IMR-90 (cell line): ENCODE results near the gene IQCK. TPM values are rescaled to one million over a fixed set of nuclear protein-coding genes. Genes with fewer than 3 reads are reported as not detected.

Experiments
- ATAC-seq: fragments of 200-7000 bp; cut with Tn5 transposase; 2 replicates; pipeline ENCODE4 v1.9.1; 2020; ENCODE audit warnings: low read depth, mild to moderate bottlenecking, moderate library complexity
- BruUV-seq: library from RNA; stranded (reverse); fragments of 400-500 nt; replicated peaks from 2 replicates; lab custom pipeline; 2021; lab: Mats Ljungman, UMichigan
- CTCF ChIA-PET: fragments of 300-600 bp; formaldehyde crosslinking; extraction: SDS; loops from one replicate; lab custom pipeline; 2021; ENCODE audit warnings: antibody characterized with exemption; lab: Yijun Ruan, JAX
- POLR2A ChIA-PET: fragments of 300-600 bp; sonication (Branson Sonifier 250); formaldehyde crosslinking; loops from one replicate; lab custom pipeline; 2022; ENCODE audit warnings: antibody characterized with exemption; ENCODE audit not compliant: unreplicated experiment; lab: Charles Lee
- DNase-seq: peaks from one replicate; pipeline ENCODE4 v3.0.0; 2013
- H2AFZ ChIP-seq: replicated peaks from 2 replicates; pipeline ENCODE3; 2013; ENCODE audit warnings: low read length, mild to moderate bottlenecking; ENCODE audit not compliant: poor library complexity
- H2AK5ac ChIP-seq: 2 replicates; pipeline ENCODE4 v1.6.1; 2013; ENCODE audit warnings: low read depth, low read length, inconsistent platforms
- H2AK9ac ChIP-seq: replicated peaks from 2 replicates; pipeline ENCODE3; 2013; ENCODE audit warnings: mild to moderate bottlenecking, low read depth, low read length, moderate library complexity; ENCODE audit not compliant: poor library complexity
- H2BK120ac ChIP-seq: 2 replicates; pipeline ENCODE4 v1.6.1; 2013; ENCODE audit warnings: low read depth, low read length, inconsistent platforms
- H2BK15ac ChIP-seq: 3 replicates; pipeline ENCODE4 v1.6.1; 2013; ENCODE audit warnings: low read depth, low read length, inconsistent platforms
- H2BK20ac ChIP-seq: 2 replicates; pipeline ENCODE4 v1.6.1; 2013; ENCODE audit warnings: low read depth, mild to moderate bottlenecking, inconsistent platforms, low read length, moderate library complexity
- H2BK5ac ChIP-seq: 2 replicates; pipeline ENCODE4 v1.6.1; 2013; ENCODE audit warnings: mild to moderate bottlenecking, low read depth, low read length, inconsistent platforms; ENCODE audit not compliant: poor library complexity, severe bottlenecking
- H3K14ac ChIP-seq: replicated peaks from 2 replicates; pipeline ENCODE4 v1.6.1; 2013; ENCODE audit warnings: low read depth, low read length, inconsistent platforms
- H3K18ac ChIP-seq: 2 replicates; pipeline ENCODE4 v1.6.1; 2013; ENCODE audit warnings: low read depth, low read length, control low read depth
- H3K23ac ChIP-seq: 2 replicates; pipeline ENCODE4 v1.6.1; 2013; ENCODE audit warnings: low read depth, low read length, inconsistent platforms
- H3K27ac ChIP-seq: 2 replicates; pipeline ENCODE4 v1.5.1; 2013; ENCODE audit warnings: mild to moderate bottlenecking, control low read depth, low read length; ENCODE audit not compliant: insufficient read depth
- H3K27me3 ChIP-seq: 2 replicates; pipeline ENCODE4 v1.6.1; 2013; ENCODE audit warnings: low read length; ENCODE audit not compliant: control insufficient read depth, insufficient read depth
- H3K36me3 ChIP-seq: 2 replicates; pipeline ENCODE4 v1.6.1; 2013; ENCODE audit warnings: low read length, mixed read lengths; ENCODE audit not compliant: control insufficient read depth, insufficient read depth
- H3K4ac ChIP-seq: 2 replicates; pipeline ENCODE4 v1.6.1; 2013; ENCODE audit warnings: low read depth, low read length, inconsistent platforms
- H3K4me1 ChIP-seq: 2 replicates; pipeline ENCODE4 v1.6.1; 2013; ENCODE audit warnings: low read length, mixed read lengths; ENCODE audit not compliant: control insufficient read depth, insufficient read depth
- H3K4me2 ChIP-seq: 2 replicates; pipeline ENCODE4 v1.6.1; 2013; ENCODE audit warnings: low read depth, mild to moderate bottlenecking, control low read depth, low read length, moderate library complexity
- H3K4me3 ChIP-seq: 2 replicates; pipeline ENCODE4 v1.5.1; 2013; ENCODE audit warnings: low read depth, mild to moderate bottlenecking, control low read depth, low read length, moderate library complexity; ENCODE audit not compliant: insufficient read depth
- H3K56ac ChIP-seq: 2 replicates; pipeline ENCODE4 v1.6.1; 2013; ENCODE audit warnings: low read length, inconsistent platforms; ENCODE audit not compliant: insufficient read depth; ENCODE audit errors: extremely low read depth
- H3K79me1 ChIP-seq, 2 experiments: 2 replicates each; pipeline ENCODE4 v1.6.1; 2013; ENCODE audit warnings: low read length in 2 of 2, inconsistent platforms in 1 of 2, low read depth in 1 of 2
- H3K9ac ChIP-seq: 2 replicates; pipeline ENCODE4 v1.6.1; 2013; ENCODE audit warnings: low read depth, low read length, control low read depth
- H3K9me1 ChIP-seq: 2 replicates; pipeline ENCODE4 v1.6.1; 2013; ENCODE audit warnings: low read length, inconsistent platforms; ENCODE audit not compliant: insufficient read depth
- H3K9me3 ChIP-seq: 2 replicates; pipeline ENCODE4 v1.6.1; 2013; ENCODE audit warnings: low read length; ENCODE audit not compliant: control insufficient read depth, insufficient read depth
- H4K20me1 ChIP-seq: 2 replicates; pipeline ENCODE4 v1.6.1; 2013; ENCODE audit warnings: low read length, inconsistent platforms; ENCODE audit not compliant: insufficient read depth
- H4K5ac ChIP-seq: 2 replicates; pipeline ENCODE4 v1.6.1; 2013; ENCODE audit warnings: mild to moderate bottlenecking, low read depth, low read length, control low read depth
- H4K8ac ChIP-seq, 2 experiments: 2 replicates each; pipeline ENCODE4 v1.6.1; 2013; ENCODE audit warnings: low read depth in 2 of 2, low read length in 2 of 2, control low read depth in 1 of 2, inconsistent platforms in 1 of 2
- H4K91ac ChIP-seq: 2 replicates; pipeline ENCODE4 v1.6.1; 2013; ENCODE audit warnings: low read depth, low read length, inconsistent platforms; ENCODE audit not compliant: insufficient read depth
- SMC3 ChIP-seq: fragments of 150-350 bp; IDR thresholded peaks from 2 replicates; pipeline ENCODE4 v1.6.1; 2016; ENCODE audit warnings: low read depth, mild to moderate bottlenecking, antibody characterized with exemption, low read length, moderate library complexity
- WGBS, 2 experiments: methylation state at CpG; one replicate each; pipeline versions ENCODE4 v1.1.5 to v1.1.7; 2013; ENCODE audit warnings: missing lambda C conversion rate in 2 of 2; ENCODE audit not compliant: insufficient read length in 1 of 2; ENCODE audit errors: extremely low coverage in 2 of 2; 5-methylcytosine and 5-hydroxymethylcytosine counted together
- dilution Hi-C: fragments of 300-500 bp; cut with HindIII; formaldehyde crosslinking; loops from one replicate; pipeline ENCODE4 v1.14.3; 2018; ENCODE audit warnings: low sequenced_read_pairs; ENCODE audit not compliant: unreplicated experiment
- in situ Hi-C: fragments of 300-500 bp; cut with MboI; formaldehyde crosslinking; loops from 3 replicates; pipeline ENCODE4 v1.14.3; 2019; ENCODE audit warnings: low sequenced_read_pairs, inconsistent platforms, mixed read lengths
- intact Hi-C: fragments of 100-400 bp; cut with micrococcal nuclease; formaldehyde crosslinking; loops from 2 replicates; pipeline ENCODE4 v1.10.0; 2022
- polyA plus RNA-seq, 3 experiments: library from polyadenylated mRNA; depleted of rRNA; stranded (reverse); fragments of >200 nt; gene quantifications; 2 replicates each; pipeline ENCODE4 v1.2.3, GENCODE V29; 2012; ENCODE audit warnings: low replicate concordance in 1 of 3
- total RNA-seq: library from RNA; depleted of rRNA; stranded (reverse); fragments of >200 nt; gene quantifications from 2 replicates; pipeline ENCODE4 v1.2.3, GENCODE V29; 2012
- TF ChIP-seq, protein P1 (sequence below): fragments of 150-350 bp; IDR thresholded peaks from 2 replicates; pipeline ENCODE4 v1.6.1; 2017; ENCODE audit warnings: mild to moderate bottlenecking, antibody characterized with exemption, low read length, low read depth
- TF ChIP-seq, protein P2 (sequence below): fragments of 150-350 bp; IDR thresholded peaks from 2 replicates; pipeline ENCODE4 v1.6.1; 2016; ENCODE audit warnings: low read depth, mild to moderate bottlenecking, low read length, moderate library complexity, borderline replicate concordance

The IQCK gene
- total and polyA plus RNA-seq, 2 of the 4 experiments (the other 2 are of a cell fraction), result 4.1 to 5.4 TPM

DNA sequence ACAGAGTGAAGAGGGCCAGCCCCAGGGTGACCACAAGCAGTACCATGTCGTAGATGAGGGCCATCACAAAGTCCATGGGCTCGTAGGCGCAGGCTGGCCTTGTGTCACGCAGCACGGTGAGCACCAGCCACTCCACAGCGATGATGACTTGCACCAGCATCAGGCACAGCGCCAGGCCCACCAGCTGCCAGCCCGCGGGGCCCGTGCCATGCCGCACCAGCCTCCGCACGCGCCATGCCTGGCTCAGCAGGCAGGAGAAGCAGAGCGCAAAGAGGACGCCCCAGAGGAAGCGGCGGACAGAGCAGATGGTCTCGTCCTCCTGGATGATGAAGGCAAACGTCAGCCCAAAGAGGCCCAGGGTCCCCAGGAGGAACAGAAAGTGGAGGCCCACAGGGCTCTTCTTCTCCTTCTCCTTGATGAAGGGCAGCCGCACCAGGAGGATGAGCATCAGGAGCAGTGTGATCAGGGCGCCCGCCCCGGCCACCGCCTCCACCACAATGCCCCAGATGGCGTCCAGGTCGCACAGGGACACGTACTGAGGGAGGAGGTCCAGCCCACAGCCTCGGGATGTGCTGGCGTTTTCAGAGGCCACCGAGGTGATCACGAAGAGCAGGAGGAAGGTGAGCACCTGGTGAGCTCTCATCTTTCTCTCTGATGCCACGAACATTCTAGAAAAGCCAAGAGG, 154.2 kb downstream of the IQCK start:
- no peak overlapping the region for H4K8ac ChIP-seq
- H3K14ac ChIP-seq, result no peak overlapping the region
- TF ChIP-seq, protein P1, sequence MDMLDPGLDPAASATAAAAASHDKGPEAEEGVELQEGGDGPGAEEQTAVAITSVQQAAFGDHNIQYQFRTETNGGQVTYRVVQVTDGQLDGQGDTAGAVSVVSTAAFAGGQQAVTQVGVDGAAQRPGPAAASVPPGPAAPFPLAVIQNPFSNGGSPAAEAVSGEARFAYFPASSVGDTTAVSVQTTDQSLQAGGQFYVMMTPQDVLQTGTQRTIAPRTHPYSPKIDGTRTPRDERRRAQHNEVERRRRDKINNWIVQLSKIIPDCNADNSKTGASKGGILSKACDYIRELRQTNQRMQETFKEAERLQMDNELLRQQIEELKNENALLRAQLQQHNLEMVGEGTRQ, result no peak
- no peak for TF ChIP-seq SMC3
- TF ChIP-seq, protein P2, sequence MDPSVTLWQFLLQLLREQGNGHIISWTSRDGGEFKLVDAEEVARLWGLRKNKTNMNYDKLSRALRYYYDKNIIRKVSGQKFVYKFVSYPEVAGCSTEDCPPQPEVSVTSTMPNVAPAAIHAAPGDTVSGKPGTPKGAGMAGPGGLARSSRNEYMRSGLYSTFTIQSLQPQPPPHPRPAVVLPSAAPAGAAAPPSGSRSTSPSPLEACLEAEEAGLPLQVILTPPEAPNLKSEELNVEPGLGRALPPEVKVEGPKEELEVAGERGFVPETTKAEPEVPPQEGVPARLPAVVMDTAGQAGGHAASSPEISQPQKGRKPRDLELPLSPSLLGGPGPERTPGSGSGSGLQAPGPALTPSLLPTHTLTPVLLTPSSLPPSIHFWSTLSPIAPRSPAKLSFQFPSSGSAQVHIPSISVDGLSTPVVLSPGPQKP, result no peak
- no peaks in the 10 kb centered on the region for H3K4me1 ChIP-seq
- H2AFZ ChIP-seq, result peak overlapping the region; percentile 38
- no peak for DNase-seq
- 96% methylated on average over 11 of the region's 33 CpGs; no CpG with 5 or more reads in 1 of the 2 experiments for WGBS, 2 experiments
- H3K27me3 ChIP-seq, result no peaks in the 10 kb centered on the region
- H2BK120ac ChIP-seq, result no peak overlapping the region
- ChIA-PET POLR2A (no interaction called here), CTCF (interaction anchor here (1.2 kb wide), 1 partner anchor 13 kb away, joined by 3 read pairs; the partner anchor contains the start of gene GPRC5B)
- H3K56ac ChIP-seq, result no peak overlapping the region
- H3K4ac ChIP-seq, result no peak overlapping the region
- no peak overlapping the region for H3K27ac ChIP-seq
- dilution Hi-C loops (no loop called here), intact Hi-C loops (no loop called here), in situ Hi-C loops (no loop called here)
- H3K23ac ChIP-seq, result no peak overlapping the region
- H4K20me1 ChIP-seq, result no peaks in the 10 kb centered on the region
- no peak overlapping the region for H3K9ac ChIP-seq
- H4K5ac ChIP-seq, result no peak overlapping the region
- H2AK5ac ChIP-seq, result no peak overlapping the region
- H3K36me3 ChIP-seq, result peaks cover 7% of the 10 kb centered on the region; the same call in 1 of the 2 replicates
- no peaks in the 10 kb centered on the region for H3K9me3 ChIP-seq
- peaks cover 0 to 3% of the 10 kb centered on the region in 2 experiments; a peak in 1 of 4 replicates for H3K79me1 ChIP-seq
- no peak overlapping the region for H2BK15ac ChIP-seq
- no peak overlapping the region for H3K4me3 ChIP-seq
- no peak overlapping the region for H4K91ac ChIP-seq
- no peak overlapping the region for H3K4me2 ChIP-seq
- H3K18ac ChIP-seq, result no peak overlapping the region
- H3K9me1 ChIP-seq, result peaks cover 13% of the 10 kb centered on the region
- no peak for ATAC-seq
- H2BK5ac ChIP-seq, result no peak overlapping the region
- no TSS peak for BruUV-seq
- no peak overlapping the region for H2BK20ac ChIP-seq
- no peak overlapping the region for H2AK9ac ChIP-seq
